OCI-LY3 (cell line): ENCODE measurements around the gene PGS1.
A peak's percentile ranks its signal among the peaks of the same experiment; 100 is the strongest.

Experiments
- H2AFZ ChIP-seq: fragments of 200-600, 300-600 bp; shearing (Covaris generic); 2 replicates; pipeline ENCODE4 v1.6.0; 2014; ENCODE audit warnings: antibody characterized with exemption, low read depth, low read length
- H3K27ac ChIP-seq: fragments of 200-600, 300-600 bp; sonication (generic); 2 replicates; pipeline ENCODE4 v1.5.1; 2014; ENCODE audit warnings: mild to moderate bottlenecking, low read length, moderate library complexity, mixed read lengths
- H3K27me3 ChIP-seq: fragments of 200-600, 300-600 bp; sonication (generic); 2 replicates; pipeline ENCODE4 v1.6.1; 2014; ENCODE audit warnings: low read depth, low read length, mixed read lengths
- H3K36me3 ChIP-seq: fragments of 200-600, 300-600 bp; sonication (generic); replicated peaks from 2 replicates; pipeline ENCODE3; 2014; ENCODE audit warnings: low read depth, low read length, mixed read lengths
- H3K4me1 ChIP-seq: fragments of 300-600, 200-600 bp; sonication (generic); 2 replicates; pipeline ENCODE4 v1.6.1; 2014; ENCODE audit warnings: low read length, mixed read lengths
- H3K4me2 ChIP-seq: fragments of 200-600, 300-600 bp; sonication (generic); 2 replicates; pipeline ENCODE4 v1.6.1; 2014; ENCODE audit warnings: low read length, mixed read lengths
- H3K4me3 ChIP-seq: fragments of 300-600, 200-600 bp; sonication (generic); 2 replicates; pipeline ENCODE4 v1.5.1; 2014; ENCODE audit warnings: antibody characterized with exemption, mild to moderate bottlenecking, low read length, moderate library complexity
- H3K79me2 ChIP-seq: fragments of 300-600, 200-600 bp; shearing (Covaris generic); 2 replicates; pipeline ENCODE4 v1.6.1; 2014; ENCODE audit warnings: mild to moderate bottlenecking, low read length, mixed read lengths
- H3K9ac ChIP-seq: fragments of 300-600, 200-600 bp; shearing (Covaris generic); 2 replicates; pipeline ENCODE4 v1.6.0; 2014; ENCODE audit warnings: mild to moderate bottlenecking, low read length, moderate library complexity
- H3K9me3 ChIP-seq: fragments of 200-600, 300-600 bp; shearing (Covaris generic); 2 replicates; pipeline ENCODE4 v1.6.1; 2014; ENCODE audit warnings: low read length, mixed read lengths; ENCODE audit not compliant: insufficient read depth
- H4K20me1 ChIP-seq: fragments of 200-600, 300-600 bp; sonication (generic); 2 replicates; pipeline ENCODE4 v1.6.1; 2016; ENCODE audit warnings: low read length, mixed read lengths; ENCODE audit not compliant: insufficient read depth
- EZH2phosphoT487 ChIP-seq: fragments of 200-600 bp; shearing (Covaris generic); IDR thresholded peaks from 2 replicates; pipeline ENCODE4 v1.6.1; 2018; ENCODE audit warnings: antibody characterized with exemption, mixed run types, low read depth
- TF ChIP-seq, protein P1 (sequence below): fragments of 200-600, 300-600 bp; sonication (generic); IDR thresholded peaks from 2 replicates; pipeline ENCODE4 v1.5.1; 2014; ENCODE audit warnings: antibody characterized with exemption, low read length, low read depth

The PGS1 gene

DNA sequence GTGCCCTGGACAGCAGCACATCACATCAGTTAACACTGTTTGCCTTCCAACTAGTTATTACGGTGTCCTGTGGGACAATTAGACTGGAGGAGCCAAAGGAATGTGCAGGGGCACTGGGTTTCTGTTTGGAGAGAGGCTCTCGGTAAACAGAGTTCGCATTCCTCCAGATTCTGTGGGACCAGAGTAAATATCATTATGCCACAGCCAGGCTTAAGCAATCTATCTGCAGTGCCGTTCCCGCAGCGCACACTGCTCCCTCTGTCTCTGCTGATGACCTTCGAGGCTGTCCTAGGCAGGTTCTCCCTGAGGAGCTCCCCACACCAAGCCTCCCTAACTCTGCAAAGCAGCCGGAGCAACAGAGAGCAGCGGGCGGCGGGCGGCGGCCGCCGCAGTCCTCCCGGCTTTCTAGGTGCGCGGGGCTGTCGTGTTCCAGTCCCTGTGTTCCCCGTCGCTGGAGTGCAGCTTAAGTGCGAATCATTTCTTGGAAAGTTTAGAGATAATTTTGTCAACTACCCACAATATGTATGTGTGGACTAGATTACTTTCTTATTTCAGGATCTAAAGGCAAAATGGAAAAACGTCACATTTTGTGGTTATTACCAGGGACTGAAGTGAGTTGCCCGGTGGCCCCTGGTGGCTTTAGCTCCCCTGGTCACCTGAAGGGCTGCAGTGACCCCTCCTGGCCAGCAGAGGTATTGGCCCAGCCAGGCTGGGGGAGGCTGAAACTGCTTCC lies 43.3 kb downstream of the PGS1 start:
- TF ChIP-seq EZH2phosphoT487: no peak
- TF ChIP-seq, protein P1, sequence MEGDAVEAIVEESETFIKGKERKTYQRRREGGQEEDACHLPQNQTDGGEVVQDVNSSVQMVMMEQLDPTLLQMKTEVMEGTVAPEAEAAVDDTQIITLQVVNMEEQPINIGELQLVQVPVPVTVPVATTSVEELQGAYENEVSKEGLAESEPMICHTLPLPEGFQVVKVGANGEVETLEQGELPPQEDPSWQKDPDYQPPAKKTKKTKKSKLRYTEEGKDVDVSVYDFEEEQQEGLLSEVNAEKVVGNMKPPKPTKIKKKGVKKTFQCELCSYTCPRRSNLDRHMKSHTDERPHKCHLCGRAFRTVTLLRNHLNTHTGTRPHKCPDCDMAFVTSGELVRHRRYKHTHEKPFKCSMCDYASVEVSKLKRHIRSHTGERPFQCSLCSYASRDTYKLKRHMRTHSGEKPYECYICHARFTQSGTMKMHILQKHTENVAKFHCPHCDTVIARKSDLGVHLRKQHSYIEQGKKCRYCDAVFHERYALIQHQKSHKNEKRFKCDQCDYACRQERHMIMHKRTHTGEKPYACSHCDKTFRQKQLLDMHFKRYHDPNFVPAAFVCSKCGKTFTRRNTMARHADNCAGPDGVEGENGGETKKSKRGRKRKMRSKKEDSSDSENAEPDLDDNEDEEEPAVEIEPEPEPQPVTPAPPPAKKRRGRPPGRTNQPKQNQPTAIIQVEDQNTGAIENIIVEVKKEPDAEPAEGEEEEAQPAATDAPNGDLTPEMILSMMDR: peak; percentile 87
- Histone ChIP-seq H3K9me3 (no peaks in the 10 kb centered on the region), H3K36me3 (peaks cover 86% of the 10 kb centered on the region), H3K4me2 (no peak overlapping the region), H3K27me3 (no peaks in the 10 kb centered on the region), H3K9ac (no peak overlapping the region), H3K79me2 (peaks cover 26% of the 10 kb centered on the region; the same call in 1 of the 2 replicates), H3K27ac (no peak overlapping the region), H2AFZ (no peak overlapping the region), H3K4me3 (no peak overlapping the region), H3K4me1 (no peaks in the 10 kb centered on the region), H4K20me1 (peaks cover 37% of the 10 kb centered on the region)

DNA sequence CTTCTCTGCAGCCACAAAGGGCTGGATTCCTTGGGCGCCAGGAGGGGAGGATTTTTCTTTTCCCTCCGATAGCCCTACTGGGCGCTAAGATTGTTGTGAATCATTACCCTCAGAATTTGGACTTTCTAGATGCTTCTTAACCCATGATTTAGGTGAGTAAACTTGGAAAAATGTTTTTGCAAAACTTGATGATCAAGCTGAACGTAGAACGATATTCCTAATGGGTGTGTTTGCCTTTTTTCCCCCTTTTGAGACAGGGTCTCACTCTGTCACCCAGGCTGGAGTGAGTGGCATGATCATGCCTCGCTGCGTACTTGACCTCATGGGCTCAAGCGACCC lies 43.8 kb downstream of the PGS1 start:
- TF ChIP-seq, protein P1: no peak
- TF ChIP-seq EZH2phosphoT487: no peak
- Histone ChIP-seq H3K36me3 (peaks cover 84% of the 10 kb centered on the region), H3K4me2 (no peak overlapping the region), H3K27ac (no peak overlapping the region), H3K9ac (no peak overlapping the region), H3K79me2 (peaks cover 20% of the 10 kb centered on the region; the same call in 1 of the 2 replicates), H4K20me1 (peaks cover 36% of the 10 kb centered on the region), H3K4me1 (no peaks in the 10 kb centered on the region), H3K9me3 (no peaks in the 10 kb centered on the region), H3K27me3 (no peaks in the 10 kb centered on the region), H3K4me3 (no peak overlapping the region), H2AFZ (no peak overlapping the region)

DNA sequence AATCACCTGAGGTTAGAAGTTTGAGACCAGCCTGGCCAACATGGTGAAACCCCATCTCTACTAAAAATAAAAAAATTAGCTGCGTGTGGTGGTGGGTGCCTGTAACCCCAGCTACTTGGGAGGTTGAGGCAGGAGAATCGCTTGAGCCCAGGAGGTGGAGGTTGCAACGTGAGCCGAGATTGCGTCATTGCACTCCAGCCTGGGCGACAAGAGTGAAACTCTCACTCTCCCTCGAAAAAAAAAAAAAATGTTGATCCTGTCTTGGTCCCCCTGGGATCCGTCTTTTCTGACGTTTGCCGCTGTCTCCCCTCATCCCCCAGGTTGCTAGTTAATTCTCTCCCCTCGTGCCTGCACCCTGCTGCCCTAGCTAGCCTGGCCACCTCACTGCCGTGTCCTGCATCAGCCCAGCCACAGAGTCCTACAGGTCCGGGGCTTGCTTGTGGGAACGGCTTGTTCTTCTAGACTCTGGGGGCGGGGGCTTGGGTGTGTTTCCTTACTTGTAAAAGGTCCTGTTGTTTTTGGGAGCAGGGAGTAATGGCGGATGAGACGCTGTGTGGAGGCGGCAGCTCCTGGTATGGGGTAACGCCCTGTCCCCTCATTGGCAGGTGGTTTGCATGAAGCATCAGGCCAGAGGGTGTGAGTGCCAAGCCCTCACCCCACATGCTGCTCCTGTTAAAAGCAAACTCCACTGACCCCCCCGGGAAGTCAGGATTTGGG lies 44.6 kb downstream of the PGS1 start:
- peaks cover 17% of the 10 kb centered on the region; the same call in 1 of the 2 replicates for H3K79me2 ChIP-seq
- no peak overlapping the region for H3K9ac ChIP-seq
- no peak overlapping the region for H2AFZ ChIP-seq
- no peak overlapping the region for H3K4me3 ChIP-seq
- no peaks in the 10 kb centered on the region for H3K9me3 ChIP-seq
- no peak for TF ChIP-seq EZH2phosphoT487
- TF ChIP-seq, protein P1: no peak
- no peak overlapping the region for H3K4me2 ChIP-seq
- no peak overlapping the region for H3K27ac ChIP-seq
- H3K27me3 ChIP-seq: no peaks in the 10 kb centered on the region
- H3K4me1 ChIP-seq: no peaks in the 10 kb centered on the region
- peaks cover 31% of the 10 kb centered on the region for H4K20me1 ChIP-seq
- peaks cover 80% of the 10 kb centered on the region for H3K36me3 ChIP-seq

DNA sequence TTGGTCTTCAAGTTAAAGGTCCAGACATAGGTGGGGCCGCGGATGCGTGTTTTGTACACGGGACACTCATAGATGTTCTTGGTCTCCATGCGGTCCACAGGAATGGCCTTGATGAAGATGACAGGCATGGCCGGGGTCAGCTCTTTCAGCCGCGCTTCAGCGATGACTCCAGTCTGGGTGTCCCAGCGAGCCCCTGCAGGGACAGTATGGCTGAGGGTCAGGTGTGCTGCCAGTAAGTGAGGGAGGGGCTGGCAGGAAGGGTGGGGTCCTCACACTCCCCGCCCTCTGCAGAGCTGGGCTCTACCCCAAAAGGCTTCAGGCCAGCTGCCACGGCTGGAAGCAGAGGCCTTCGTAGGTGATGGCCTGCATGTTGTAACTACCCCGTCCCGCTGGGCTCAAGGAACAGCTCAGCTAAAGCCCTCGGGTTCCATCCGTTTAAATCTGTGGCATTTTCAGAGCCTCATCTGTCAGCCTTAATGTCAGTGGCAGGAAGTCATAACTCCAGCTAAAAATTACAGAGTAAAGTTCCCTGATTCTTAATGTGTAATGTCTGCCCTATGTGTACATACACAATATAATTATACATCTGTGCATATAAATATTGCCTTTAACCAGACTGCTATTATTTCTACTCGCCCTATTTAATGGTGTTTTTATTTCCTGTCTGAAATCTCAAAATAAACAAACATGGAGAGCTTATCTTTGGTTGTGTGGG lies 45.7 kb downstream of the PGS1 start:
- H3K9ac ChIP-seq: no peak overlapping the region
- H3K79me2 ChIP-seq: peaks cover 14% of the 10 kb centered on the region; the same call in 1 of the 2 replicates
- no peak overlapping the region for H3K27ac ChIP-seq

More for the DNA sequence above, 45.7 kb downstream of the PGS1 start:
- Histone ChIP-seq H3K27me3 (no peaks in the 10 kb centered on the region), H3K4me1 (no peaks in the 10 kb centered on the region), H2AFZ (no peak overlapping the region), H4K20me1 (peaks cover 22% of the 10 kb centered on the region), H3K9me3 (no peaks in the 10 kb centered on the region), H3K4me2 (no peak overlapping the region), H3K36me3 (peaks cover 75% of the 10 kb centered on the region), H3K4me3 (no peak overlapping the region)
- no peak for TF ChIP-seq EZH2phosphoT487
- TF ChIP-seq, protein P1: no peak
